NCI-H2227 (cell line): ENCODE measurements around the gene CCL11.

Source experiments
- DNase-seq: peaks from one replicate; lab custom pipeline; 2025; ENCODE audit not compliant: unreplicated experiment; lab: John Stamatoyannopoulos, UW

Gene CCL11

GRCh38 chr17:34257299-34257985 is 28.1 kb upstream of the CCL11 start:
- DNase-seq, result no peak

- no peak for DNase-seq
Measured at GRCh38 chr17:34257986-34258326, 27.6 kb upstream of the CCL11 start.

- no peak for DNase-seq
Measured at GRCh38 chr17:34259146-34259545, 26.4 kb upstream of the CCL11 start.

GRCh38 chr17:34260861-34261260 is 24.7 kb upstream of the CCL11 start:
- DNase-seq, result no peak

- DNase-seq, result no peak
Measured at GRCh38 chr17:34261568-34262337, 23.8 kb upstream of the CCL11 start.

- no peak for DNase-seq
Measured at GRCh38 chr17:34265711-34266110, 19.8 kb upstream of the CCL11 start.

- no peak for DNase-seq
Measured at GRCh38 chr17:34269969-34270368, 15.6 kb upstream of the CCL11 start, which contains the start of gene CCL7. Gene CCL7 (plus strand): TSS chr17:34270221. CDS start chr17:34270291, 70 bp downstream.

- DNase-seq, result no peak
Measured at GRCh38 chr17:34275881-34276280, 9.7 kb upstream of the CCL11 start.

GRCh38 chr17:34276826-34277225 is 8.7 kb upstream of the CCL11 start:
- no peak for DNase-seq

GRCh38 chr17:34283571-34283970 is 2.0 kb upstream of the CCL11 start:
- no peak for DNase-seq

GRCh38 chr17:34287875-34288274 is 2.3 kb downstream of the CCL11 start:
- no peak for DNase-seq

GRCh38 chr17:34290586-34290985 is 5.0 kb downstream of the CCL11 start:
- no peak for DNase-seq

- no peak for DNase-seq
Measured at GRCh38 chr17:34291721-34292348, 6.3 kb downstream of the CCL11 start.

GRCh38 chr17:34299027-34299426 is 13.5 kb downstream of the CCL11 start:
- DNase-seq, result no peak

- no peak for DNase-seq
Measured at GRCh38 chr17:34299956-34300577, 14.5 kb downstream of the CCL11 start.

GRCh38 chr17:34300652-34301370 is 15.3 kb downstream of the CCL11 start:
- no peak for DNase-seq

GRCh38 chr17:34301986-34302385 is 16.4 kb downstream of the CCL11 start:
- no peak for DNase-seq

- DNase-seq, result no peak
Measured at GRCh38 chr17:34302636-34303035, 17.1 kb downstream of the CCL11 start.

GRCh38 chr17:34303606-34304005 is 18.1 kb downstream of the CCL11 start:
- no peak for DNase-seq

- DNase-seq, result no peak
Measured at GRCh38 chr17:34305061-34305460, 19.5 kb downstream of the CCL11 start.

- DNase-seq, result no peak
Measured at GRCh38 chr17:34305606-34306005, 20.1 kb downstream of the CCL11 start.
